ENCODE measurements around the gene FOLR1.
"Not testable (repeated sequence)": the region's sequence is repeated elsewhere in the genome, so short reads cannot be mapped to it uniquely, and the experiment has no call there.

FOLR1 gene

DNA sequence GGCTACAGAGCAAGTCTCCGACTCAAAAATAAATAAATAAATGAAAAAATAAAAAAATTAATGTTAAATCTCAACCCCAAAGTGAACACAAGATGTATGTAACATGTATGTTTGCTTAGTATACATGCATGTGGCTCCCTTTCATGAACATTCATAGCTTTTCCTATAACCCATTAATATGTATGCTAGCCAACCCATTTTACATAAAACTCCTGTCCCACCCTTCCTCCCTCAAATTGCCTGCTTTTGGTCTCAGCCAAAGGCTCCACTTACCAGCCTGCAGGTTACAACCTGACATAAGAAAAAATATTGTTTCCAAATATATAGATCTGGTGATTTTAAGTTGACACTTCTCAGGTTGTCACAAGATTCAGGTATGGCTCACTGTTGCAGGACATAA is 3.7 kb upstream of the FOLR1 start:
- DNase-seq: no peak

GRCh38 chr11:72189455-72190250 is 2.3 kb upstream of the FOLR1 start:
- no peak for DNase-seq

DNA sequence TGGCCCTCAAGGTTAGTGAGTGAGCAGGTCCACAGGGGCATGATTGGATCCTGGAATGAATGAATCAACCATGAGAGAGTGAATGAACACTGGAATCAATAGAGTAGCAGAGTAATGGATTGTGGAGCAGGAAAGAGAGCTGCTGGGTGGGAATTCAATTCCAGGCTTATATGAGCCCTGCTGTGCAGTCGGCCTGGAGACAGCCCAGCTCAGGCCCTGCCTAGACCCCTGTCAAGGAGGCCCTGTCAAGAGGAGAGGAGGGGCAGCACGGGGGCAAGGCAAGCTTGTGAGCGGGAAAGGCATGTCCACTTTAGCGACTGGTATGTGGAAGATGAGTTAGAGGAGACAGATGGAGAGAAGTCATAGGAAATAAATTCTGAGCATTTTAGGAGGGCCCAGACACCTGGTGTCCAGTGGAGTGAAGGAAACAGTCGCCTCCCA is 1.3 kb upstream of the FOLR1 start:
- no peak for DNase-seq

DNA sequence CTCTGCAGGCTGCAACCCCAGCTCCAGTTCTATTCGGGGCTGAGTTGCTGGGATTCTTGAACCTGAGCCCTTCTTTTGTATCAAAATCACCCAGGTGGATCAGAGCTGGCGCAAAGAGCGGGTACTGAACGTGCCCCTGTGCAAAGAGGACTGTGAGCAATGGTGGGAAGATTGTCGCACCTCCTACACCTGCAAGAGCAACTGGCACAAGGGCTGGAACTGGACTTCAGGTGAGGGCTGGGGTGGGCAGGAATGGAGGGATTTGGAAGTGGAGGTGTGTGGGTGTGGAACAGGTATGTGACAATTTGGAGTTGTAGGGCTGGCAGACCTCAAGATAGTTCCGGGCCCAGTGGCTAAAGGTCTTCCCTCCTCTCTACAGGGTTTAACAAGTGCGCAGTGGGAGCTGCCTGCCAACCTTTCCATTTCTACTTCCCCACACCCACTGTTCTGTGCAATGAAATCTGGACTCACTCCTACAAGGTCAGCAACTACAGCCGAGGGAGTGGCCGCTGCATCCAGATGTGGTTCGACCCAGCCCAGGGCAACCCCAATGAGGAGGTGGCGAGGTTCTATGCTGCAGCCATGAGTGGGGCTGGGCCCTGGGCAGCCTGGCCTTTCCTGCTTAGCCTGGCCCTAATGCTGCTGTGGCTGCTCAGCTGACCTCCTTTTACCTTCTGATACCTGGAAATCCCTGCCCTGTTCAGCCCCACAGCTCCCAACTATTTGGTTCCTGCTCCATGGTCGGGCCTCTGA is 3.8 kb downstream of the FOLR1 start:
- no peak for DNase-seq

DNA sequence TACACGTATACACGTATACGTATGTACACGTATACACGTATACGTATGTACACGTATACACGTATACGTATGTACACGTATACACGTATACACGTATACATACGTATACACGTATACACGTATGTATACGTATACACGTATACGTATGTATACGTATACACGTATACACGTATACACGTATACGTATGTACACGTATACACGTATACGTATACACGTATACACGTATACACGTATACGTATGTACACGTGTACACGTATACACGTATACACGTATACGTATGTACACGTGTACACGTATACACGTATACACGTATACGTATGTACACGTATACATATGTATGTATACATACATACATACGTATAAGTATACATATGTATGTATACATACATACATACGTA is 9.5 kb downstream of the FOLR1 start:
- not testable (repeated sequence) for DNase-seq

GRCh38 chr11:72202571-72202970 is 10.6 kb downstream of the FOLR1 start:
- no peak for DNase-seq

DNA sequence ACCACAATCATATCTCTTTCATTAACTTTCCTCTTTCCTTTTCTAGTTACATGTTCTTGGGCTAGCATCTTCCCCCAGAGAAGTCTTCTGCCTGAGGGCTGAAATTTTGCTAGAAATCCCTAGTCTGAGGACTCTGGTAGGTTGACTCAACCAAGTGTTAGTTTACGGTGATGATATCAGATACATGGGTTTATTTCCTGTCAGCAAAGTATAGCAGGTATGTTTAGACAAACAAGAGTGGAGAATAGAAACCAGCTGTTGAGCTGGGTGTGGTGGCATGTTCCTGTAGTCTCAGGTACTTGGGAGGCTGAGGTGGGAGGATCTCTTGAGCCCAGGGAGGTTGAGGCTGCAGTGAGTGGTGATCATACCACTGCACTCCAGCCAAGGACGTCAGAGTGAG is 11.2 kb downstream of the FOLR1 start:
- DNase-seq: no peak

GRCh38 chr11:72204886-72205285 is 12.9 kb downstream of the FOLR1 start:
- DNase-seq: no peak

DNA sequence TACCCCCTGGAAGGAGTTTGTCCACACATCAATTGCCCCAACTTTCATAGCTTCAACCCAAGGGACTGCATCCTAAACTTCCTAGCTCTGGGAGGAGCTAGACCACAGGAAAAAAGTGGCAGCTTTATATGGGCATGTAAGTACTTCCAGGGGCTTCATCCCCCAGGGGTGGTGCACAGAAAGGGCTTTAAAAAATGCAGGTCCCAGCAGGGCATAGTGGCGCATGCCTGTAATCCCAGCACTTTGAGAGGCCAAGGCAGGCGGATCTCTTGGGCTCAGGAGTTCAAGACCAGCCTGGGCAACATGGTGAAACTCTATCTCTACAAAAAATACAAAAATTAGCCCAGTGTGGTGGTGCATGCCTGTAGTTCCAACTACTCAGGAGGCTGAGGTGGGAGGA is 14.9 kb downstream of the FOLR1 start:
- DNase-seq: not testable (repeated sequence)

DNA sequence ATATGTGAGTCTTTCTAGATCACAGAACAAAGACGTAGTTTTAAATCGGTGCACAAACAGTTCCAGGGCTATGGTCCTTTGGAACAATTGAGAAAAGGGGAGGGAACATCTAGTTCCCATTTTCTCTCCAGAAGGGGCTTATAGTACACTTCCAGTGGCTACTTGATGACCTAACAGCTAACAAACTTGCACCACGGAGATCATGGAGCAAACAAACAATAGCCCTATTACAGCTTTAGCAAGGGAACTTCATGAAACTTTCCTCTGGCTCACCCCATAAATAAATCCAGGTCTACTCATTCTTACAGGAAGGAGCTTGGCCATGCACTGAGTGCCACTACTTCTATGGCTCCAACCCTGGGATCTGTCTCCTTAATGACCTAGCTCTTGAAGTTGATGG is 16.3 kb downstream of the FOLR1 start:
- DNase-seq: no peak

DNA sequence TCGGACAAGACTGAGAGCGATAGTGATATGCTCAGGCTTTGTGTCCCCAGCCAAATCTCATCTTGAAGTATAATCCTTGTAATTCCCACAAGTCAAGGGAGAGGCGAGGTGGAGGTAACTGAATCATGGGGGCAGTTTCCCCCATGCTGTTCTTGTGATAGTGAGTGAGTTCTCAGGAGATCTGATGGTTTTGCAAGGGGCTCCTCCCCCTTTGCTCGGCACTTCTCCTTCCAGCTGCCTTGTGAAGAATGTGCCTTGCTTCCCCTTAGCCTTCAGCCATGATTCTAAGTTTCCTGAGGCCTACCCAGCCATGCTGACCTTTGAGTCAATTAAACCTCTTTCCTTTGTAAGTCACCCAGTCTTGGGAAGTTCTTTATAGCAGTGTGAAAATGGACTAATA is 17.2 kb downstream of the FOLR1 start:
- no peak for DNase-seq

- DNase-seq: no peak
Measured at GRCh38 chr11:72216638-72217037, 24.7 kb downstream of the FOLR1 start, which contains the start of gene FOLR2. Gene FOLR2, plus strand, starts transcription at chr11:72216794. Its CDS starts 1,791 bp downstream, at chr11:72218585.

DNA sequence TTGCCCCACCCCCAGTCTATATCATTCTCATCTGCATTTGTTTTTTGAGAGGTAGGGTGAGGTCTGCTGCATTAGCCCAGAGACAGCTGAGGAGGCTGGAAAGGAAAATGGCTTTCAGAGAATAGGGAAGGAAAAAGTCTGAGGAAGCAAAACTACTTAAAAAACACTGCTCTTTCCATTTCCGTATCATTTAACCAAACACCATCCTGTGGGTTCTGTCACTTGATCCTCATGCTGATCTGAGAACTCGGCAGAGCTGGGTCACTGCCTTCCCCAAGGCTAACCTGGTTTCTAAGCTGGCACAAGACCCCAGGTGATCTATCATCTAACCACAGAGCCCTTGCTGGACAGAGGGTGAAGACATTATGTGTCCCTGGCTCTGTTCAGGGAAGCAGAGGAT is 25.9 kb downstream of the FOLR1 start:
- DNase-seq: no peak

- no peak for DNase-seq
Measured at GRCh38 chr11:72218251-72218745, 26.4 kb downstream of the FOLR1 start.

DNA sequence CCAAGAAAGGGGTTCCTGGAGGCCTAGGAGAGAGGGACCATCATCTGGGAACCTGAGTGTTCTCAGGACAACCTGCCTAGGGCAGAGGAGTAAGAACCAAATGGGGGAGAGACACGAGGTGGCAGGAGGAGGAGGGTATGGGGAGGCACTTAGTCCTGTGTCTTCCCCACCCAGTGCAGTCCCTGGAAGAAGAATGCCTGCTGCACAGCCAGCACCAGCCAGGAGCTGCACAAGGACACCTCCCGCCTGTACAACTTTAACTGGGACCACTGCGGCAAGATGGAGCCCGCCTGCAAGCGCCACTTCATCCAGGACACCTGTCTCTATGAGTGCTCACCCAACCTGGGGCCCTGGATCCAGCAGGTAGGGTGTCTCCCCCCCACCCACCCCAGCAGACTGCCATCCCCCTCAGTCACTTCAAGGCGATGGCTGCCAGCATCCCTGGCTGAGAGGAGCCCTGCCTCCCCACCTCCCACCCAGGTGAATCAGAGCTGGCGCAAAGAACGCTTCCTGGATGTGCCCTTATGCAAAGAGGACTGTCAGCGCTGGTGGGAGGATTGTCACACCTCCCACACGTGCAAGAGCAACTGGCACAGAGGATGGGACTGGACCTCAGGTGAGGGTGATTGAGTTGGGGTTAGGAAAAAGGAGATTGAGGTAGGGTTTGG is 28.9 kb downstream of the FOLR1 start:
- no peak for DNase-seq

DNA sequence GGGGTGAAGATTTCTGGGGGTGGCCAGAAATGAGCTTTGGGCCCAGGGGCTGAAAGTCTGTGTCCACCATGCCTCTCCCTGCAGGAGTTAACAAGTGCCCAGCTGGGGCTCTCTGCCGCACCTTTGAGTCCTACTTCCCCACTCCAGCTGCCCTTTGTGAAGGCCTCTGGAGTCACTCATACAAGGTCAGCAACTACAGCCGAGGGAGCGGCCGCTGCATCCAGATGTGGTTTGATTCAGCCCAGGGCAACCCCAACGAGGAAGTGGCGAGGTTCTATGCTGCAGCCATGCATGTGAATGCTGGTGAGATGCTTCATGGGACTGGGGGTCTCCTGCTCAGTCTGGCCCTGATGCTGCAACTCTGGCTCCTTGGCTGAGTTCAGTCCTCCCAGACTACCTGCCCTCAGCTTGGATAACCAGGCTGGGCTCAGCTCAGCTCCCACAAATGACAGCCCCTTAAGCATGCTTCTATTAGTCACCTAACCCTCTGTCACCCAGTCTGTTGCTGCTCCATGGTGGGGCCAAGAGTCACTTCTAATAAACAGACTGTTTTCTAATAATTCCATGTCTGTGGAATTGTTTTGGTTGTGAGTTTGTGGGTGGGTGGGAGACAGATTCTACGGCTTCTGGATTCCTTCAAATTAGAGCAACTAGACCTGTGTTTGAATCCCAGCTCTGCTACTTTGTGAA is 29.6 kb downstream of the FOLR1 start:
- DNase-seq: no peak

DNA sequence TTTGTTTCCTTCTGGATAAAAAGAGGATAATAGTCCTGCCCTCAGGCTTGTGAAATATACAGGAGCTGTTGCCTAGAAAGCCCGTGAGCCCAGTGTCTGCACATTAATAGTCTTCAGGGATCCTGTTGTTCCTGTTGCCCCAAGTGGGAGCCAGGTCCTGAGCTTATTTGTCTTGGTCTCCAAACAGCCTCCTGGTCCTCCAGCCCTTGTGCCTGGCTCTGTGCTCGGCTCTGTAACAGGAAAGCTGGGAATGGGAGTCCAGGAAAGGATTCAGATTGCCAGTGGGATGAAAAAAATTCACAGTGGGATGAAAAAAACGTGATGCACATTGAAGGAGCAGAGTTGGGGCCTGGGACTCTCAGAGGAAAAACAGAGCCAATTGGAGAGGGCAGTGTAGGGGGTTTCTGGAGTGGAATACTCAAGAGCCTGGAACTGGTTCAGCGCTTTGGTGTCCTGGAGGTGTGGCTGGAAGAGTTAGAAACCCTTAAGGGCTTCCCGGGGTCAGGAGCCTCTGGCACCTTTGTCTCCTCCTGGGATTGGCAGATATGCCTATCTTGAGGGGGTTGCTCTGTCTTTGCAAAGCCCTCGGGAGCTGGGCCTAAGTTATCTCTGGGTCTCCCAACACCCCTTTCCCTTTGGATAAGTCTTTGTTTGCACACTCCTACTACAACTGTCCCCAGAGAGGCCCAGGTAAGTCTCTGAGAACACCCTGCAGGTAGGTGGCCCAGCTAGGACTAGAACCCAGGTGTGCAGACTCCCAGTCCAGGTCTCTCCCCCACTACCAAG is 30.4 kb downstream of the FOLR1 start:
- peak; percentile 17 for DNase-seq

DNA sequence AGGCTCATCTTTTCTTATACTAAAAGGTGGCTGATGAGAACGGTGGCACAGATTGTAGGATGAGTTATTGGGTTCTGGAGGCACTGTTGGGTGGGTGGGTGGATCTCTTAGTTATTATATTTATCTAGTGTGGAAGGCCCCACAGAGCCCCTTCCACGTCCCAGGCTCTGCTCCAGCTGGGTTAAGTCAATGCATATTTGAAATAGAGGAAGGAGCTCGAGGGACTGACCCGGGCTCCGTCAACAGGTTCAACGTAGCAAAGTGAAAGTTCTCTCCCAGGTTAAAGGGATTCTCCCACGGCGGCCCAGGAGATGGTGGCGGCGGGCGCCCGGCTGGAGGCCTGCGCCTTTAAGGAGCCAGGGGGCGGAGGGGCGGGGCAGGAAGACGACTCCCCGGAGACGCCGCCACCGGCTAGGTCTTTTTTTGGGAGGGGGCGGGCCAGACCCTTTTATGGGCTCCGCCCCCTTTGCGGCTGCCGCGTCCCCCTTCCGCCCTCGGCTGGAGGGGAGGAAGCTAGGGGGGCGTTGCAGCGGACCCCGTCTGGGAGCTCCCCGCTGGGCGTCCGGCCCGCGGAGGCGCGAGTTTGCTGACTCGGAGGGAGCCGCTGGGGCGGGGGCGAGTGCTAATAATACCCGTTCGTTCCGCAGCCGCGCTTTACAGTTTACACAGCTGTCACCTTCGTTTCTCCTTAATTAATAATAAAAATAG is 31.1 kb downstream of the FOLR1 start:
- DNase-seq: peak; percentile 91

DNA sequence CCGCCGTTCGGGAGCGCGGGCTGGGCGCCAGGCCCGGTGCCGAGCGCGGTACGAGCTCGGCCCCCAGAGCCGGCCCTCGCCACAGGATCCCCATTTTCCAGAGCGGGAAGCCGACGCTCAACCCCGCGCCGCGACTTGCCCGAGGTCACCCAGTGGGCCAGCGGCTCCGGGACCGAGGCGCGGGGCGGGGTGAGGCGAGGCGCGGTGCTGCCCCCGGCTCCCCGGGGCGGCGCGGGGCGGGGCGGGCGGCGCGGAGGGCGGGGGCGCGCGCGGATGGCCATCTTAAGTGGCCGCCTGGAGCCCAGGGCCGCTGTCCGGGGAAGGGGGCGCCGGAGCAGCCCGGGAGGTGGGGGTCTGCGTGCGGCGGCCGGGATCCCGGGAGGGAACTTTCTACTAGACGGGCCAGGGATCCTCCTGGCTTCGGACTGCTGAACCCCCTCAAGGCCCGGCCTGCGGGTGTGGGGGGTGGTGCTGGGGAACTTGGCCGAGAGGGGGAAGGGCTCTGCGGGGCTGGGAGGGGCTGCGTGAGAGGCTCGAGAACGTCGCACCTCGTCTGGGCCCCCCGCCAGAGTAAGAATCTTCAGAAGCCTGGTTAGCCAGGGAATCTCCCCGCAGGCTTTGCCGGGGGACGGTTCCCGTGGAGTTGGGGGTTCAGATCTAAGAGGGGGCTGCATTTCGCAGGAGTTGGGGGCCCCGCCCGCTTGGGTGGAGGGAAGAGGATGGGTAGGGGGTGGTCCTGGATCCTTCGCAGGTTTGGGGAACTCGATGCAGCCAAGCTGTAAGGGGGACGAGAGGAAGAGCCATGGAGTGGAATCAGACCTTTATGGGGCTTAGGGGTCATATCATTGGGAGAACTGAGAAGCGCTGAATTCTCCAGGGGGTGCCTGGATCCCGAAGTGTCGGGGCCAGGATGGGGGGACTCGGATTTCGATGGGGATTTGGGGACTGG is 31.9 kb downstream of the FOLR1 start:
- peak; percentile 48 for DNase-seq
